Astrocyte of the spinal cord (primary cell): ENCODE results near the gene TMEM178A.

Source experiments
- DNase-seq: peaks from one replicate; pipeline ENCODE4 v3.0.0; 2011; ENCODE audit warnings: low read depth, low spot score
- H3K4me3 ChIP-seq: 2 replicates; pipeline ENCODE4 v1.5.1; 2011; ENCODE audit warnings: low read depth, mild to moderate bottlenecking, low read length, moderate library complexity
- in situ Hi-C: cut with HindIII; loops from 2 replicates; pipeline ENCODE4 v1.10.0; 2017; ENCODE audit warnings: low sequenced_read_pairs
- TF ChIP-seq, protein P1 (sequence below): IDR thresholded peaks from 2 replicates; pipeline ENCODE4 v1.5.1; 2012; ENCODE audit warnings: low read depth, mild to moderate bottlenecking, low read length, inconsistent platforms

The TMEM178A gene

DNA sequence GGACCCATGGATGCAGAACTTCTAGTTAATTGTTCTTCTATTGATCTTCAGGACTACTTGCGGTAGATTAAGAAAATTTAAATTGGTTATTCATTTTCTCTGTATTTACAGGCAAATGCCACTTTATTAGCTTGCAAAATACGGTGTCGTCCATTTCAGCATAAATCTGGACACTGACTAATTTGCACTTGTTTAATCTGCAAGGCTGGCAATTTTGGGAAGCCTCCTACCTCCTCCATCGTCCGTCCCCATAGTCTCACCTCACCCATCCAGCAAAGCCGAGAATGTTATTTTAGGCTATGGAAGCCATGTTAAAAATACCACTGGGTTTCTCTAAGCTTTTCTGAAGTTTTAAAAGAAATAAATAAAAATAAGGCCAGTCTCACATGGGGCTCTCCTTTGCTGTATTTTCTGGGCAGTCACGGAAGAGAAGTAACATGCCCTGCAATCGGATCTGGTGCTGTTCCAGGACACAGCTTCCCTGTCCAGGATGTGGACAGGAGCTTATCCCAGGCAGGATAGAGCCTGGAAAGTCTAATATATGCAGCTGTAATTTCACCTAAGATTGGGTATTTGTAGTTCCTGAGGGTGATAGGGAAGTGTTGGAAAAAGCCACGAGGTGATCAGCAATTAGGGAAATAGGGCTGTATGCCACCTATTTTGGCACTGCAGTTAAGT, 17.4 kb downstream of the TMEM178A start:
- no peak for DNase-seq
- TF ChIP-seq, protein P1, sequence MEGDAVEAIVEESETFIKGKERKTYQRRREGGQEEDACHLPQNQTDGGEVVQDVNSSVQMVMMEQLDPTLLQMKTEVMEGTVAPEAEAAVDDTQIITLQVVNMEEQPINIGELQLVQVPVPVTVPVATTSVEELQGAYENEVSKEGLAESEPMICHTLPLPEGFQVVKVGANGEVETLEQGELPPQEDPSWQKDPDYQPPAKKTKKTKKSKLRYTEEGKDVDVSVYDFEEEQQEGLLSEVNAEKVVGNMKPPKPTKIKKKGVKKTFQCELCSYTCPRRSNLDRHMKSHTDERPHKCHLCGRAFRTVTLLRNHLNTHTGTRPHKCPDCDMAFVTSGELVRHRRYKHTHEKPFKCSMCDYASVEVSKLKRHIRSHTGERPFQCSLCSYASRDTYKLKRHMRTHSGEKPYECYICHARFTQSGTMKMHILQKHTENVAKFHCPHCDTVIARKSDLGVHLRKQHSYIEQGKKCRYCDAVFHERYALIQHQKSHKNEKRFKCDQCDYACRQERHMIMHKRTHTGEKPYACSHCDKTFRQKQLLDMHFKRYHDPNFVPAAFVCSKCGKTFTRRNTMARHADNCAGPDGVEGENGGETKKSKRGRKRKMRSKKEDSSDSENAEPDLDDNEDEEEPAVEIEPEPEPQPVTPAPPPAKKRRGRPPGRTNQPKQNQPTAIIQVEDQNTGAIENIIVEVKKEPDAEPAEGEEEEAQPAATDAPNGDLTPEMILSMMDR = no peak
- in situ Hi-C loops = no loop called here
- no peak overlapping the region for H3K4me3 ChIP-seq

DNA sequence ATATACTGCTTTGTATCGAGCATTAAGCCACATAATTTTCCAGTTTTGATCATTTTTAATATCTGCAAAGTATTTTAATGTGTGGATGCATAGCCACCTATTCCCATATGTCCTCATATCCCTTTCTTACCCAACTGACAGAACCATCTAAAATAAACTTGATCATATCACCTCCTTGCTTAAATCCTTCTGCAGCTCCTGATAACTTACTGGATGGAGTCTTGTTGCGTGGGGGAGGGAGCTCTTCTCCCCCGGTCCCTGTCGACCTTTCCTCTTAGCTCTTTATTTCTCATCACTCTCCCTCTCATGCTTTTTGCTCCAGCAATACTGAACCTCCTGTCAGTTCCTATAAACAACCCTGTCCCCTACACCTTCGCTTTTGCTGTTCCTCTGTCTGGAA, 18.7 kb downstream of the TMEM178A start:
- in situ Hi-C loops = no loop called here
- no peak overlapping the region for H3K4me3 ChIP-seq
- TF ChIP-seq, protein P1 = no peak
- no peak for DNase-seq

DNA sequence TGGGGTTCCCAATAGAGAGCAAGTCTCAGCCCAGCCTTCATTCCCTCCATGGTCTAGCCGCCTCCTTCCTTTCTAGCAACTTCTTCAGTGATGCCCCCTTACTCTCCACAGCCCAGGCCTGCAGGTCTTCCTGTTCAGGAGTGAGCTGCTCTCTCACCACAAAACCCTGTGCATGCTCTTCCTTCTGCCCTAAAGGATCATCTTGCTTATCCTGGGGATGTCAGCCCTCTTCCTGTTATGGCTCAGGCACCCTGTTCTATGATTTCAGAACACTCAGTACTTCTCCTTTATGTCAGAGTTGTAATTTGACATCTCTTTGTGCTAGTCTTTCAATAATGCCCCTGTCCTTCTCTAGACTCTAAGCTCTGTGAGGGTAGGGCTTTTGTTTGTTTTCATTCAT, 19.4 kb downstream of the TMEM178A start:
- DNase-seq = no peak
- in situ Hi-C loops = no loop called here
- no peak overlapping the region for H3K4me3 ChIP-seq
- TF ChIP-seq, protein P1 = no peak

DNA sequence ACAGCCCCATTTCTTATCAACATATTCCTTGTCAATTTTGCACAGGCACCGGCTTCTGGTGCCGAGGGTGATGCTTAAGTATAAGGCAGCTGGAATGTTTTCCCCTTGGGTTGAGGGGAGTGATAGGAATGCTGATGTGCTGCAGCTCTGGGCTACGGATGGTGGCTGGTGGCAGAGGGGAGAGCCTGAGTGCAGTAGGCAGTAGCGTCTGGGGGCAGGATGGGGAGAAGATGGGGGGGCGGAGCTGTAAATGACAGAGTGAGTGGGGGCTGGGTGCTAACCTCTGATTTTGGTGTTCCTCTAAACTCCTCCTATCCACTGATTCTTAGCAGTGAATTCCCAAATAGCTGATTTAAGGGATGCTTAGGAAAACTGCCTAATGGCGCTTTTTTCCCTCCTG, 20.7 kb downstream of the TMEM178A start:
- no peak overlapping the region for H3K4me3 ChIP-seq
- no peak for DNase-seq
- in situ Hi-C loops = no loop called here
- TF ChIP-seq, protein P1 = no peak

DNA sequence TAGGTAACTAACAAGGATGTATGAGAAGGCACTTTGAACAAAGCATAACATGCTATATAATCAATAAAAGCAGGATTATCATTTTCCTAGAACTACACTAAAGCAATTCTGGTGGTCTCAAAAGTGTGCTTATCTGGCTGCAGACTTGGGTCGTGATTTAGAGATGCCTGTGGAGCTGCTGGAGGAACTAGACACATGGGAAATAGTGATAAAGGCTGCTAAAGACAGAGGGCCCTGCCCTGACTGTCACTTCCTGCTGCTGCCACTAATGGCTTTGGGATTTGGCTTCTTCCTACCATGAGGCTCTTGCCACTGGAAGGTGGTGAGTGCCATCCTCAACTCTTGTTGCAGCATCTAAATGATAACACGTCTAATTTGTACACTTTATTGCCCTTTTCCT, 22.5 kb downstream of the TMEM178A start:
- no peak for DNase-seq
- in situ Hi-C loops = no loop called here
- H3K4me3 ChIP-seq = no peak overlapping the region
- TF ChIP-seq, protein P1 = no peak

DNA sequence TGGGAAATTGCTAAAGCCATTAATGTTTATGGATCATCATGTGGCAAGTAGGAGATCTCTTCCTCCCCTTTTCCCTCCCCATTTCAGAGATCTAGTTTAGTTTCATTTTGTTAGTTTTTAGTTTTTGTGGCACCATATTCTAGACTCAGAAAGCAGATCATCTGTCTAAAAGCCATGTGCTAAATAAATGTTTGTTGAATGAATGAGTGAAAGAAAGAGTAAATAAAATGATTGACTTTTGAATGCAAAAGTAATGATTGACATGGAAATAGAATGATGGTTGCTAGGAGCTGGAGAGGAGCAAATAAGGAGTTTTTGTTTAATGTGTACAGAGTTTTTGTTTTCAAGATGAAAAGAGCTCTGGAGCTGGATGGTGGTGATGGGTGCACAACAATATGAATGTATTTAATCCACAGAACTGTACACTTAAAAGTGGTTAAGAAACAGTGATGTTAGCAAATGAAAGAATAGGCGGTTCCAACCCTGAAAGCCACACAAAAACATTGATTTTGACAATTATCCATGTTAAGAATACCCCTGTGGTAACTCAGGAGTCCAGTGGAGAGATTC, 23.6 kb downstream of the TMEM178A start:
- in situ Hi-C loops = no loop called here
- no peak overlapping the region for H3K4me3 ChIP-seq
- TF ChIP-seq, protein P1 = no peak
- DNase-seq = no peak

DNA sequence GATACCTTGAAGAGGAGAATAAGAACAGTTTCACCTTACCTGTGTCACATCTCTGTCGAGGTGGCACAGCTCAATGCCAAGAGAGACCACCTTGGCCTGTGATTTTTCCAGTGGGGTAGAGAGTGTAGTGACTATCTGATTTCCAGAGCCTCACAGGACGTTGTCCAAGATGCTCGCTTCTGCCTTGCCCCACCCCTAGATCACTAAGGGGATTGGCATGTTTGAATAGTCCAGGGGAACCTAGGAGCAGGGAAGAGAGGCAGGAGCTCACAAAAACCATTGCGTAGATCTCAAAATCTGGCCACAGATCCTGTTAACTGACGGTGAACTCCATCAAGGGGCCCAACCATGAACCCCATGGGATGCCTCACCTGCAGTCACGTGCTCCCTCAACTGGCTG, 24.2 kb downstream of the TMEM178A start:
- TF ChIP-seq, protein P1 = no peak
- DNase-seq = no peak
- H3K4me3 ChIP-seq = no peak overlapping the region
- in situ Hi-C loops = no loop called here
